Thyroid gland (tissue), 4 donors: Measurements from ENCODE around the gene METAP2. TPM values are rescaled to one million over a fixed set of nuclear protein-coding genes. Genes with fewer than 3 reads are reported as not detected.

ENCODE experiments used
- DNase-seq, 2 donors: peaks; one replicate each; pipeline ENCODE4 v3.0.0-alpha.2; 2019
- H3K27ac ChIP-seq, 3 donors: fragments of 200-600 bp; sonication (generic); 1 replicate in 2 of 3; 2 replicates in 1 of 3; pipeline ENCODE4 v1.5.1; 2016 to 2019; ENCODE audit warnings: mild to moderate bottlenecking in 1 of 3, moderate library complexity in 1 of 3
- H3K27me3 ChIP-seq: fragments of 200-600 bp; sonication (generic); one replicate; pipeline ENCODE4 v1.5.1; 2019
- H3K36me3 ChIP-seq, 2 donors: fragments of 200-600 bp; sonication (generic); one replicate each; pipeline ENCODE4 v1.5.1; 2016 to 2019
- H3K4me1 ChIP-seq, 2 donors: fragments of 200-600 bp; sonication (generic); one replicate each; pipeline ENCODE4 v1.5.1; 2017 to 2019
- H3K4me3 ChIP-seq, 3 donors: fragments of 200-600 bp; sonication (generic); replicated peaks in 1 of 3; 1 replicate in 2 of 3; 2 replicates in 1 of 3; pipeline ENCODE4 v1.5.1; 2016; ENCODE audit warnings: mild to moderate bottlenecking in 1 of 3
- H3K9me3 ChIP-seq: fragments of 200-600 bp; sonication (generic); one replicate; pipeline ENCODE4 v1.5.1; 2017
- CTCF ChIP-seq, 6 experiments: fragments of 200-600 bp in 3 of 6; fragments of 450-650 bp in 3 of 6; sonication (generic) in 3 of 6; IDR thresholded peaks; one replicate each; pipeline ENCODE4 v1.5.1; 2016 to 2019; ENCODE audit warnings: antibody characterized with exemption in 6 of 6, mild to moderate bottlenecking in 2 of 6, inconsistent platforms in 1 of 6, moderate library complexity in 1 of 6
- POLR2A ChIP-seq, 2 donors: fragments of 450-650 bp; IDR thresholded peaks; one replicate each; pipeline ENCODE4 v1.6.1; 2017; ENCODE audit warnings: antibody characterized with exemption in 2 of 2, mild to moderate bottlenecking in 2 of 2, moderate library complexity in 1 of 2
- WGBS, 2 donors: methylation state at CpG; one replicate each; pipeline ENCODE4 v1.1.5; 2017; 5-methylcytosine and 5-hydroxymethylcytosine counted together
- intact Hi-C: fragments of 100-400 bp; cut with DNase I; formaldehyde crosslinking; loops from one replicate; pipeline ENCODE4 v1.15.1; 2023
- total RNA-seq, 4 donors: library from RNA; depleted of rRNA; stranded (reverse); fragments of >200 nt; gene quantifications; one replicate each; pipeline ENCODE4 v1.2.3, GENCODE V29; 2016

Gene METAP2
- total RNA-seq, 4 donors from 2014 or later: 46.1 to 64.9 (median 54.9) TPM

DNA sequence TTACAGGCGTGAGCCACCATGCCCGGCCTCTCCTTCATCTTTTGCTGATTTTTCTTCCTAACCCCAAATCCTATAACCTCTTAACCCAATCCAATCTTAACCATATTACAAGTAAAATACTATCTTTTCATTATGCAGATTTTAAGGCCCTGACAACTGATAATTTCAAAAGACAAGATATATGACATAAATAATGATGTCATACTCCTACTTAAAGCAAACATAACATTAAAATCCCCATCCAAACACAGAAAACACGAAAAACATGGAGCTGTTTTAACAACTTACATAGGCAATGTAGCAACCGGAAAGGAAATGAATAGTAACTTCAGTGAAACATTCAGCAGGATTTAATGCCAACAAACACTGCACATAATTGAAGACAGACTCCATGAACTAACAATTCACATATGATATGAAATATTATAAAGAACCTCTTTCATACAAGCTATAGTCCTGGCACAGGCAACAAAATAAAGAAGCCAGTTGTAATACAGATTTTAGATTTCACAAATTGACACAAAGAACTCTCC lies 55.8 kb downstream of the METAP2 start:
- H3K9me3 ChIP-seq: no peaks in the 10 kb centered on the region
- no peak overlapping the region for H3K4me3 ChIP-seq
- intact Hi-C loops: loop anchor here (10.0 kb wide), 2 partner anchors 195 to 415 kb away; no protein-coding TSS in a partner anchor
- 90% methylated on average over 4 of the region's 4 CpGs for WGBS, 2 donors
- no peaks in the 10 kb centered on the region for H3K36me3 ChIP-seq
- no peak overlapping the region for H3K27ac ChIP-seq
- H3K4me1 ChIP-seq: peaks cover 5 to 9% of the 10 kb centered on the region in 2 donors
- no peak for DNase-seq
- H3K27me3 ChIP-seq: no peaks in the 10 kb centered on the region
- TF ChIP-seq POLR2A (IDR thresholded peaks at IDR 0.05) (no peak), CTCF (IDR thresholded peaks at IDR 0.05) (no peak)

GRCh38 chr12:95532851-95533250 lies 58.9 kb downstream of the METAP2 start:
- Histone ChIP-seq H3K27me3 (no peaks in the 10 kb centered on the region), H3K9me3 (no peaks in the 10 kb centered on the region), H3K4me3 (no peak overlapping the region), H3K4me1 (peaks cover 5 to 9% of the 10 kb centered on the region in 2 donors), H3K36me3 (no peaks in the 10 kb centered on the region), H3K27ac (no peak overlapping the region)
- intact Hi-C loops: loop anchor here (10.0 kb wide), 2 partner anchors 198 to 418 kb away; no protein-coding TSS in a partner anchor
- TF ChIP-seq CTCF (IDR thresholded peaks at IDR 0.05): no peak
- no peak for TF ChIP-seq POLR2A (IDR thresholded peaks at IDR 0.05)
- WGBS, 2 donors: 79 to 82% methylated on average over 5 of the region's 5 CpGs
- no peak for DNase-seq

GRCh38 chr12:95533985-95534384 lies 60.0 kb downstream of the METAP2 start:
- H3K27ac ChIP-seq: no peak overlapping the region
- TF ChIP-seq POLR2A (IDR thresholded peaks at IDR 0.05) (no peak), CTCF (IDR thresholded peaks at IDR 0.05) (no peak)
- H3K9me3 ChIP-seq: no peaks in the 10 kb centered on the region
- H3K27me3 ChIP-seq: no peaks in the 10 kb centered on the region
- DNase-seq: no peak
- WGBS, 2 donors: 14 to 17% methylated on average over 4 of the region's 4 CpGs
- no peak overlapping the region for H3K4me3 ChIP-seq
- H3K4me1 ChIP-seq: peaks cover 5 to 9% of the 10 kb centered on the region in 2 donors
- H3K36me3 ChIP-seq: no peaks in the 10 kb centered on the region
- intact Hi-C loops: loop anchor here (10.0 kb wide), 2 partner anchors 199 to 419 kb away; no protein-coding TSS in a partner anchor

DNA sequence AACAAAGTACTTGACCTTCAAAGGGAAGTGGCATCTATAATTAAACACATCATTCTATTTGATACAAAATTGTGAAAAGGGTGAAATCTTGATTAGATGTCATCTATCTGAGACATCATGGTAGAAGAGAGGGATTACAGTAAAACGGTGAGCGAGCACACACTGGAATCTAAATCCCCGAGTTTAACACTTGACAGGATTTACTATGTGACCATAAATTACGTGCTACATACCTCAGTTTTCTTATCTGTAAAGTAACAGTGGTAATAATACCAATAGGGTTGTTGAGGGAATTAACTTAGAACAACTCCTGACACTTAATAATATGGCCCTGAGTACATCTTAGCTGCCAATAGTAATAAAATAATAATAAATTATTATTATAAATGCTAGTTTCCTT lies 64.1 kb downstream of the METAP2 start:
- Histone ChIP-seq H3K9me3 (no peaks in the 10 kb centered on the region), H3K4me1 (peaks cover 5 to 6% of the 10 kb centered on the region in 2 donors), H3K27ac (no peak overlapping the region), H3K27me3 (no peaks in the 10 kb centered on the region), H3K36me3 (no peaks in the 10 kb centered on the region), H3K4me3 (no peak overlapping the region)
- 69 to 76% methylated on average over 4 of the region's 4 CpGs for WGBS, 2 donors
- TF ChIP-seq CTCF (IDR thresholded peaks at IDR 0.05) (no peak), POLR2A (IDR thresholded peaks at IDR 0.05) (no peak)
- intact Hi-C loops: loop anchor here (10.0 kb wide), 2 partner anchors 203 to 423 kb away; no protein-coding TSS in a partner anchor
- DNase-seq: no peak

DNA sequence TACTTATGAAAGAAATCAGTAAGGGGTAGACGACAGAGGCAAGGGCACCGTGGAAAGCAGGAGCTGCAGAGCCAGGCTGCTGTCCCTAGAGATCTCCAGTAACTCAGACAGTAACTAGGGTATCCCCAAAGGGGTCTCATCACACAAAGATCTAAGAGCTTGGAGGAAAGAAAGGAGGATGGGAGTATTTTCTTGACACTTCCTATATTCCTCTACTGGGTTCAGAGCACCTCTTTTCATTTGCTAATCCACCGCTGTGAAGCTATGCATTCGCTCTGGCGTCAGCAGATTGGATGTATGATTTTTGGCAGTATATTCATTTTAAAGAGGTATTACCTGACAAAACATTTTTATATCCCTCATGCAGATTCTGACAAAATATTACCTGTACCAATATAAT lies 64.7 kb downstream of the METAP2 start:
- Histone ChIP-seq H3K27me3 (no peaks in the 10 kb centered on the region), H3K9me3 (no peaks in the 10 kb centered on the region), H3K4me3 (no peak overlapping the region), H3K27ac (no peak overlapping the region), H3K36me3 (no peaks in the 10 kb centered on the region), H3K4me1 (peaks cover 0 to 4% of the 10 kb centered on the region in 2 donors)
- TF ChIP-seq POLR2A (IDR thresholded peaks at IDR 0.05) (no peak), CTCF (IDR thresholded peaks at IDR 0.05) (no peak)
- intact Hi-C loops: loop anchor here (10.0 kb wide), 2 partner anchors 204 to 424 kb away; no protein-coding TSS in a partner anchor
- DNase-seq: no peak
- 70 to 73% methylated on average over 5 of the region's 5 CpGs for WGBS, 2 donors
